Mesenchymal stem cell (in vitro differentiated cells and primary cell): Measurements from ENCODE around the gene IDH2.

ENCODE experiments used
- DNase-seq: peaks from one replicate; pipeline ENCODE4 v3.0.0-alpha.2; 2013
- H2AFZ ChIP-seq: one replicate; pipeline ENCODE4 v1.6.1; 2013; ENCODE audit warnings: low read depth, mild to moderate bottlenecking, control low read depth, inconsistent platforms, low read length, moderate library complexity
- H2AK5ac ChIP-seq: 2 replicates; pipeline ENCODE4 v1.6.1; 2013; ENCODE audit warnings: low read length, moderate library complexity, mild to moderate bottlenecking, inconsistent platforms; ENCODE audit not compliant: severe bottlenecking
- H2BK120ac ChIP-seq: one replicate; pipeline ENCODE4 v1.6.1; 2013; ENCODE audit warnings: low read depth, mild to moderate bottlenecking, inconsistent platforms, low read length, moderate library complexity
- H2BK12ac ChIP-seq, 2 experiments: one replicate each; pipeline ENCODE4 v1.6.1; 2013; ENCODE audit warnings: inconsistent platforms in 2 of 2, low read length in 2 of 2, mild to moderate bottlenecking in 2 of 2, moderate library complexity in 2 of 2, control low read depth in 1 of 2
- H2BK15ac ChIP-seq: one replicate; pipeline ENCODE4 v1.6.1; 2013; ENCODE audit warnings: mild to moderate bottlenecking, low read depth, inconsistent platforms; ENCODE audit not compliant: poor library complexity, severe bottlenecking
- H2BK5ac ChIP-seq: 2 replicates; pipeline ENCODE4 v1.6.1; 2013; ENCODE audit warnings: low read depth, mild to moderate bottlenecking, low read length, control low read depth, inconsistent platforms; ENCODE audit not compliant: poor library complexity, severe bottlenecking
- H3K14ac ChIP-seq, 2 experiments: one replicate each; pipeline ENCODE4 v1.6.1; 2013; ENCODE audit warnings: inconsistent platforms in 2 of 2, low read length in 2 of 2, control low read depth in 1 of 2, mild to moderate bottlenecking in 1 of 2, moderate library complexity in 1 of 2
- H3K18ac ChIP-seq, 2 experiments: one replicate each; pipeline ENCODE4 v1.6.1; 2013; ENCODE audit warnings: inconsistent platforms in 2 of 2, low read length in 2 of 2, control low read depth in 1 of 2, low read depth in 1 of 2, mild to moderate bottlenecking in 1 of 2
- H3K23ac ChIP-seq, 2 experiments: one replicate each; pipeline ENCODE4 v1.6.1; 2013; ENCODE audit warnings: inconsistent platforms in 2 of 2, low read length in 2 of 2, mild to moderate bottlenecking in 2 of 2, moderate library complexity in 2 of 2, control low read depth in 1 of 2
- H3K27ac ChIP-seq: 2 replicates; pipeline ENCODE4 v1.5.1; 2013; ENCODE audit warnings: mild to moderate bottlenecking, moderate library complexity, low read length, control low read depth, inconsistent platforms; ENCODE audit not compliant: poor library complexity, severe bottlenecking
- H3K27me3 ChIP-seq, 2 experiments: 2 replicates each; pipeline versions ENCODE4 v1.6.1 to v1.7.0; 2013; ENCODE audit warnings: low read length in 2 of 2, mild to moderate bottlenecking in 2 of 2, moderate library complexity in 2 of 2, control low read depth in 1 of 2, inconsistent platforms in 1 of 2; ENCODE audit not compliant: control insufficient read depth in 1 of 2, insufficient read depth in 1 of 2
- H3K36me3 ChIP-seq, 2 experiments: 2 replicates each; pipeline versions ENCODE4 v1.6.1 to v1.7.0; 2013; ENCODE audit warnings: low read length in 2 of 2, control low read depth in 1 of 2, inconsistent platforms in 1 of 2, low read depth in 1 of 2, mild to moderate bottlenecking in 1 of 2; ENCODE audit not compliant: insufficient read depth in 2 of 2, control insufficient read depth in 1 of 2
- H3K4ac ChIP-seq, 2 experiments: one replicate each; pipeline ENCODE4 v1.6.1; 2013; ENCODE audit warnings: inconsistent platforms in 2 of 2, low read length in 2 of 2, mild to moderate bottlenecking in 2 of 2, moderate library complexity in 2 of 2, control low read depth in 1 of 2, low read depth in 1 of 2
- H3K4me1 ChIP-seq: 2 replicates; pipeline ENCODE4 v1.6.1; 2013; ENCODE audit warnings: low read depth, low read length, control low read depth; ENCODE audit not compliant: control insufficient read depth, insufficient read depth
- H3K4me2 ChIP-seq: 2 replicates; pipeline ENCODE4 v1.6.1; 2013; ENCODE audit warnings: low read length, mild to moderate bottlenecking, inconsistent platforms; ENCODE audit not compliant: poor library complexity, severe bottlenecking
- H3K4me3 ChIP-seq, 2 experiments: 2 replicates each; pipeline versions ENCODE4 v1.5.1 to v1.7.0; 2013; ENCODE audit warnings: low read length in 2 of 2, mild to moderate bottlenecking in 2 of 2, control low read depth in 1 of 2, low read depth in 1 of 2; ENCODE audit not compliant: insufficient read depth in 1 of 2
- H3K79me1 ChIP-seq: replicated peaks from 2 replicates; pipeline ENCODE4 v1.6.1; 2013; ENCODE audit warnings: mild to moderate bottlenecking, control low read depth, low read length, inconsistent platforms; ENCODE audit not compliant: poor library complexity, severe bottlenecking
- H3K9ac ChIP-seq: 2 replicates; pipeline ENCODE4 v1.7.0; 2013; ENCODE audit warnings: mild to moderate bottlenecking, low read length, moderate library complexity
- H3K9me3 ChIP-seq: 2 replicates; pipeline ENCODE4 v1.7.0; 2013; ENCODE audit warnings: mild to moderate bottlenecking, low read length; ENCODE audit not compliant: control insufficient read depth
- H4K8ac ChIP-seq: one replicate; pipeline ENCODE4 v1.6.1; 2013; ENCODE audit warnings: inconsistent platforms, mild to moderate bottlenecking, low read length, moderate library complexity
- H4K91ac ChIP-seq: one replicate; pipeline ENCODE4 v1.6.1; 2013; ENCODE audit warnings: mild to moderate bottlenecking, low read length, inconsistent platforms
- WGBS: methylation state at CpG from one replicate; pipeline ENCODE4 v1.1.7; 2013; ENCODE audit warnings: mixed read lengths; 5-methylcytosine and 5-hydroxymethylcytosine counted together

The IDH2 gene

DNA sequence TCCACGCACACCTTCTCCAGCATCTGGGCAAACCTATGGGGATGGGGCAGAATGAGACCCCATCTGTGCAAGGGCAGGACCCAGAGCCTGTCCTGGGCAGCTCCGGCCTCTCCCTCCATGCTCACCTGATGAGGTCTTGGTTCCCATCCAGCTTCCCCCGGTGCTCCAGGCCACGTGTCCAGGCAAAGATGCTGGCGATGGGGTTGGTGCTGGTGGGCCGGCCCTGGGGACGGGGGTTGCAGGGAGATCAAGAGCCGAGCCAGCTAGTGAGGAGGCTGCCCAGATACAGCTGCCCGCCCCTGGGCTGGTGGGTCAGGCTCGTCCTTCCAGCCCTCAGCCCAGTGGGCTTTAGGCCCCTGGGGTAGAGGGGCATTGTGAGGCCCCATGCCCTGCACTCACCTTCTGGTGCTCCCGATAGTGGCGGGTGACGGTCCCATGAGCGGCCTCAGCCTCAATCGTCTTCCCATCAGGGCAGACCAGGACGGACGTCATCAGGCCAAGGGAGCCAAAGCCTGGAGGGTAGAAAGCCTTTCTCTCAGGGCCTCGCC, 17.3 kb downstream of the IDH2 start:
- Histone ChIP-seq H3K36me3 (peaks cover 53 to 80% of the 10 kb centered on the region in 2 experiments), H4K8ac (no peak overlapping the region), H3K4me2 (no peak overlapping the region), H3K9ac (no peak overlapping the region), H2BK15ac (no peak overlapping the region), H3K27me3 (no peaks in the 10 kb centered on the region), H3K4me3 (no peak overlapping the region), H2BK5ac (no peak overlapping the region), H3K18ac (no peak overlapping the region), H3K23ac (no peak overlapping the region), H3K4ac (no peak overlapping the region), H3K4me1 (peaks cover 9% of the 10 kb centered on the region), H4K91ac (no peak overlapping the region), H3K27ac (no peak overlapping the region), H2AFZ (no peak overlapping the region), H2BK12ac (no peak overlapping the region), H2AK5ac (no peak overlapping the region), H3K14ac (no peak overlapping the region), H2BK120ac (no peak overlapping the region), H3K79me1 (peaks cover 37% of the 10 kb centered on the region), H3K9me3 (no peaks in the 10 kb centered on the region)
- no peak for DNase-seq
- 97% methylated on average over 18 of the region's 18 CpGs for WGBS

DNA sequence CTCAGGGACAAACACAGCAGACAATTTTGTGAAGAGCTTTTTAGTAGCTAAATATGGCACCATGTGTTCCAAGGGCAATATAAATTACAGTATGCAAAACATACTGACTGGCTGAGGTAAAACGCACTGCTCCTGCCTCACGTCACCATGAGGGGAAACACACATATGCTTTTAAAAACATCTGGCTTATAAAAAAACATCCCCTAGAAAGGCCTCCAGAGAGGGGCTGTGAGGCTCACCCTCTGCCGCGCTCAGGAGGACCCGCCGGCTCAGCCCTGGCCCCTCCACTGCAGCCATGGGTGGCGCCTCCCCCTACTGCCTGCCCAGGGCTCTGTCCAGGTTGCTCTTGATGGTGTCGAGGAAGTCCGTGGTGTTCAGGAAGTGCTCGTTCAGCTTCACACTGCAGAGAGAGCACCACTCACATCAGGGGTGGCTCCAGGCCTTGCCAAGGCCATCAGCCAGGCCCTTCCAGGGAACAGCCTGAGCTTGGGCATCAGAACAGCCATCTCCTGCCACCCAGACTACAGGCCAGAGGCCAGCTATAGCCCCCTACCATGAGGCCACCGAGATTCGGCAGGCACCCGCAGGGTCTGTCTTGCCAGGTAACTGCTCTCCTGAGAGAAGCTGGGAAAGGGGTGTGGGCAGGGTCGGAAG, 18.2 kb downstream of the IDH2 start:
- Histone ChIP-seq H3K4ac (no peak overlapping the region), H3K9me3 (no peaks in the 10 kb centered on the region), H2AK5ac (no peak overlapping the region), H2BK5ac (no peak overlapping the region), H2BK120ac (no peak overlapping the region), H4K8ac (no peak overlapping the region), H3K9ac (no peak overlapping the region), H4K91ac (no peak overlapping the region), H3K23ac (no peak overlapping the region), H3K4me2 (no peak overlapping the region), H3K4me3 (no peak overlapping the region), H2BK12ac (no peak overlapping the region), H3K36me3 (peaks cover 59 to 80% of the 10 kb centered on the region in 2 experiments), H3K79me1 (peaks cover 31% of the 10 kb centered on the region), H3K27ac (no peak overlapping the region), H3K4me1 (peaks cover 8% of the 10 kb centered on the region), H3K18ac (no peak overlapping the region), H2BK15ac (no peak overlapping the region), H3K27me3 (no peaks in the 10 kb centered on the region), H3K14ac (no peak overlapping the region), H2AFZ (no peak overlapping the region)
- WGBS, result 94% methylated on average over 14 of the region's 14 CpGs
- DNase-seq, result no peak

DNA sequence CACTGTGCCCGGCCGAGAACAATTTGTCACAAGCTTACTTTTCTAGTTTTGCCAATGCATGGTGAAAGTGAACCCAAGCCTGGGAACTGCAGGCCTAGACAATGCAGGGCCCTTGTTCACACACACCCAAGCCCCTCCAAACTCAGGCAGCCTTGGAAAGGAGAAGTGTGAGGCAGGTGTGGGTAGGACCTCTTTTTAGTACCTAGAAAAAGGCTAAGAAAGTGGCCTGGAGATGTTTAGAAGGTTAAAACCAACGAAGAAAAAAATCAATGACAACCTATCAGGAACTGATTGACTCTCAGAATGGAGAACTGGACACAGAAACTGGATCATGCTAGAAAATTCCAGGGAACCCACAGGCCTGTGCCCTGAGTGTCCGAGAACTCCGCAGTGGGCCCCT, 18.8 kb downstream of the IDH2 start:
- no peak overlapping the region for H4K8ac ChIP-seq
- H3K4me1 ChIP-seq, result peaks cover 11% of the 10 kb centered on the region
- H3K27ac ChIP-seq, result no peak overlapping the region
- no peak overlapping the region for H4K91ac ChIP-seq
- H3K4me2 ChIP-seq, result no peak overlapping the region
- H3K14ac ChIP-seq, result no peak overlapping the region
- H3K79me1 ChIP-seq, result peaks cover 30% of the 10 kb centered on the region
- H2BK12ac ChIP-seq, result no peak overlapping the region
- H2AK5ac ChIP-seq, result no peak overlapping the region
- H3K36me3 ChIP-seq, result peaks cover 63 to 82% of the 10 kb centered on the region in 2 experiments
- WGBS, result 96% methylated on average over 5 of the region's 5 CpGs
- no peak for DNase-seq
- H2AFZ ChIP-seq, result no peak overlapping the region
- no peak overlapping the region for H3K18ac ChIP-seq
- H2BK5ac ChIP-seq, result no peak overlapping the region
- H3K4me3 ChIP-seq, result no peak overlapping the region
- H3K27me3 ChIP-seq, result no peaks in the 10 kb centered on the region
- no peak overlapping the region for H3K4ac ChIP-seq
- no peak overlapping the region for H3K23ac ChIP-seq
- no peaks in the 10 kb centered on the region for H3K9me3 ChIP-seq
- no peak overlapping the region for H2BK120ac ChIP-seq
- H2BK15ac ChIP-seq, result no peak overlapping the region
- H3K9ac ChIP-seq, result no peak overlapping the region

DNA sequence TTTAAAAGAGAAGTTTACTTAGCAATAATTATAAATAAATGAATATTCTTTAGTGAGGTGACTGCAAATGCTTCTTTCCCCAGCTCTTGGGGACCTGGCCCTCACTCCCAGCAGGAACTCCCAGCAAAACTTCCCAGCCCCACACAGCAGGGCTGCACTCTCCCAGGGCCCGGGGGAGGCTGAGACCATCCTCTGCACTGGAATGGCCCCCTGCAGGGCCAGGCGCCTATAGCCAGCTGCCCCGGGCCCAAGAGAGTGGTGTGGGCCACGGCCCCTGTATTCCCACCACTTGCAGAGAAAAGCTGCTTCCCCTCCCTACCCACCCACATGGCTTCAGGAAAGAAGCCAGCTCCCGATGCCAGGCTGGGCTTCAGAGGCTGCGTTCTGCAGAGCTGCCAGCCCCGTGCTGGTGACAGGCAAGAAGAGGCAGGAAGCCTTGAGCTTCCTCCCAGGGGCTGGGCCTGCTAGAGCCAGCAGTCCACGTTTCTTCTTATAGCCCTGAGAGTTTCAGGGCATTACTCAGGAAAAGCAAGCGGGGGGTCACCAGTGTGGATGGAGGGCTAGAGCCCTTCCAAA, 20.0 kb downstream of the IDH2 start:
- peak overlapping the region; percentile 11 for H3K27ac ChIP-seq
- H2BK120ac ChIP-seq, result no peak overlapping the region
- no peak overlapping the region for H2AFZ ChIP-seq
- H3K36me3 ChIP-seq, result peaks cover 65 to 75% of the 10 kb centered on the region in 2 experiments
- H2BK15ac ChIP-seq, result no peak overlapping the region
- H2BK5ac ChIP-seq, result no peak overlapping the region
- no peak overlapping the region for H4K91ac ChIP-seq
- H3K9ac ChIP-seq, result no peak overlapping the region
- no peak overlapping the region for H2BK12ac ChIP-seq
- DNase-seq, result no peak
- no peak overlapping the region for H3K4ac ChIP-seq
- WGBS, result 57% methylated on average over 9 of the region's 9 CpGs
- no peaks in the 10 kb centered on the region for H3K27me3 ChIP-seq
- H3K4me2 ChIP-seq, result no peak overlapping the region
- H3K79me1 ChIP-seq, result peaks cover 25% of the 10 kb centered on the region
- H3K14ac ChIP-seq, result no peak overlapping the region
- no peaks in the 10 kb centered on the region for H3K9me3 ChIP-seq
- H2AK5ac ChIP-seq, result no peak overlapping the region
- no peak overlapping the region for H3K4me3 ChIP-seq
- H4K8ac ChIP-seq, result no peak overlapping the region
- H3K4me1 ChIP-seq, result peaks cover 11% of the 10 kb centered on the region
- H3K18ac ChIP-seq, result no peak overlapping the region
- no peak overlapping the region for H3K23ac ChIP-seq
